GM20000 (cell line): ENCODE results near the gene TMEM42.
A peak's percentile ranks its signal among the peaks of the same experiment; 100 is the strongest.
"Not testable (repeated sequence)": the region's sequence is repeated elsewhere in the genome, so short reads cannot be mapped to it uniquely, and the experiment has no call there.

Source experiments
- DNase-seq: peaks from one replicate; pipeline ENCODE4 v3.0.0; 2012; ENCODE audit warnings: low spot score
- CTCF ChIP-seq: IDR thresholded peaks from 2 replicates; pipeline ENCODE4 v1.5.1; 2012; ENCODE audit warnings: mild to moderate bottlenecking, control low read depth; ENCODE audit errors: extremely low read depth, missing control alignments

TMEM42 gene

GRCh38 chr3:44861412-44862225 is at the start of gene TMEM42:
TMEM42 (plus strand) TSS chr3:44861912; CDS start chr3:44861925, 13 bp downstream.
- peak; percentile 98 for DNase-seq
- TF ChIP-seq CTCF: peak; percentile 21

GRCh38 chr3:44814751-44815150 is 47.0 kb upstream of the TMEM42 start:
- no peak for DNase-seq
- no peak for TF ChIP-seq CTCF

GRCh38 chr3:44816334-44816733 is 45.4 kb upstream of the TMEM42 start:
- not testable (repeated sequence) for DNase-seq

GRCh38 chr3:44821206-44821605 is 40.5 kb upstream of the TMEM42 start:
- not testable (repeated sequence) for DNase-seq

GRCh38 chr3:44825264-44825925 is 36.3 kb upstream of the TMEM42 start:
- TF ChIP-seq CTCF: no peak
- DNase-seq: peak; percentile 49

GRCh38 chr3:44827196-44827595 is 34.5 kb upstream of the TMEM42 start:
- TF ChIP-seq CTCF: no peak
- DNase-seq: no peak

- no peak for TF ChIP-seq CTCF
- no peak for DNase-seq
Observed at GRCh38 chr3:44831232-44831631, 30.5 kb upstream of the TMEM42 start.

GRCh38 chr3:44832032-44832431 is 29.7 kb upstream of the TMEM42 start:
- no peak for TF ChIP-seq CTCF
- DNase-seq: no peak
